Hepatocyte (in vitro differentiated cells): ENCODE data around the gene CHD1L. TPM values are rescaled to one million over a fixed set of nuclear protein-coding genes. Genes with fewer than 3 reads are reported as not detected.
A peak's percentile ranks its signal among the peaks of the same experiment; 100 is the strongest.
"Not testable (repeated sequence)": the region's sequence is repeated elsewhere in the genome, so short reads cannot be mapped to it uniquely, and the experiment has no call there.

Source experiments
- DNase-seq: peaks from one replicate; pipeline ENCODE4 v3.0.0-alpha.2; 2016; ENCODE audit warnings: low spot score
- H2AFZ ChIP-seq: fragments of 200-600 bp; sonication (generic); 2 replicates; pipeline ENCODE4 v1.6.0; 2016; ENCODE audit warnings: antibody characterized with exemption, mild to moderate bottlenecking
- H3K27ac ChIP-seq: fragments of 200-600 bp; sonication (generic); 2 replicates; pipeline ENCODE4 v1.5.1; 2016; ENCODE audit warnings: mild to moderate bottlenecking
- H3K27me3 ChIP-seq: fragments of 200-600 bp; sonication (generic); 2 replicates; pipeline ENCODE4 v1.6.1; 2016
- H3K36me3 ChIP-seq: fragments of 200-600 bp; sonication (generic); replicated peaks from 2 replicates; pipeline ENCODE4 v1.5.1; 2016; ENCODE audit warnings: low read depth; ENCODE audit not compliant: insufficient read depth
- H3K4me1 ChIP-seq: fragments of 200-600 bp; sonication (generic); 2 replicates; pipeline ENCODE4 v1.5.1; 2016; ENCODE audit warnings: mild to moderate bottlenecking, moderate library complexity; ENCODE audit not compliant: insufficient read depth
- H3K4me2 ChIP-seq: fragments of 200-600 bp; sonication (generic); 2 replicates; pipeline ENCODE4 v1.6.0; 2016
- H3K4me3 ChIP-seq: fragments of 200-600 bp; sonication (generic); 2 replicates; pipeline ENCODE4 v1.5.1; 2016; ENCODE audit warnings: mild to moderate bottlenecking
- H3K79me2 ChIP-seq: fragments of 200-600 bp; sonication (generic); 2 replicates; pipeline ENCODE4 v1.6.0; 2017; ENCODE audit warnings: mild to moderate bottlenecking
- H3K9me2 ChIP-seq: fragments of 200-600 bp; sonication (generic); replicated peaks from 2 replicates; pipeline ENCODE4 v1.6.0; 2017; ENCODE audit warnings: mild to moderate bottlenecking; ENCODE audit not compliant: insufficient read depth
- H3K9me3 ChIP-seq: fragments of 200-600 bp; sonication (generic); 2 replicates; pipeline ENCODE4 v1.5.1; 2016; ENCODE audit warnings: low read depth, mild to moderate bottlenecking
- H4K20me1 ChIP-seq: fragments of 200-600 bp; sonication (generic); 2 replicates; pipeline ENCODE4 v1.6.0; 2016; ENCODE audit warnings: mild to moderate bottlenecking; ENCODE audit not compliant: insufficient read depth, poor library complexity, severe bottlenecking
- CTCF ChIP-seq: fragments of 200-600 bp; sonication (generic); IDR thresholded peaks from 2 replicates; pipeline ENCODE4 v1.5.1; 2016; ENCODE audit warnings: antibody characterized with exemption, mild to moderate bottlenecking; ENCODE audit not compliant: poor library complexity
- EZH2 ChIP-seq: fragments of 200-600 bp; sonication (generic); IDR thresholded peaks from 2 replicates; pipeline ENCODE4 v1.6.1; 2016; ENCODE audit warnings: antibody characterized with exemption, mild to moderate bottlenecking, borderline replicate concordance
- EZH2phosphoT487 ChIP-seq: fragments of 200-600 bp; sonication (generic); IDR thresholded peaks from one replicate; pipeline ENCODE4 v1.6.1; 2018; ENCODE audit warnings: antibody characterized with exemption, mild to moderate bottlenecking, low read depth, moderate library complexity; ENCODE audit not compliant: unreplicated experiment, severe bottlenecking
- WGBS: methylation state at CpG from one replicate; pipeline ENCODE4 v1.1.6; 2016; ENCODE audit warnings: low lambda C conversion rate; ENCODE audit errors: missing lambda C conversion rate; 5-methylcytosine and 5-hydroxymethylcytosine counted together
- polyA plus RNA-seq: library from polyadenylated mRNA; unstranded; fragments of >200 nt; fragmentation: Nextera tagmentation; extraction: Ambion mirVana; gene quantifications from 2 replicates; pipeline ENCODE4 v1.2.1, GENCODE V29; 2016
- total RNA-seq: library from RNA; depleted of rRNA; stranded (reverse); fragments of >200 nt; gene quantifications from 2 replicates; pipeline ENCODE4 v1.2.3, GENCODE V29; 2014

CHD1L gene
- total and polyA plus RNA-seq, 2 experiments from 2014 or later, result 30.0 to 41.6 TPM

GRCh38 chr1:147297438-147297837, 55.0 kb downstream of the CHD1L start:
- H3K36me3 ChIP-seq, result peaks cover 4% of the 10 kb centered on the region
- 98% methylated on average over 2 of the region's 2 CpGs for WGBS

GRCh38 chr1:147305803-147306202, 63.3 kb downstream of the CHD1L start:
- peaks cover 34% of the 10 kb centered on the region for H3K9me3 ChIP-seq
- not testable (repeated sequence) for DNase-seq, H3K27me3 ChIP-seq, H3K4me3 ChIP-seq, H3K27ac ChIP-seq, H3K4me2 ChIP-seq, H3K4me1 ChIP-seq, H3K9me2 ChIP-seq, H2AFZ ChIP-seq, H4K20me1 ChIP-seq, H3K36me3 ChIP-seq, H3K79me2 ChIP-seq
- 98% methylated on average over 3 of the region's 3 CpGs for WGBS

More at GRCh38 chr1:147297438-147297837, 55.0 kb downstream of the CHD1L start:
- Histone ChIP-seq H3K27me3 (no peaks in the 10 kb centered on the region), H3K9me2 (no peaks in the 10 kb centered on the region), H3K4me1 (no peaks in the 10 kb centered on the region), H3K79me2 (no peaks in the 10 kb centered on the region), H3K4me2 (no peak overlapping the region), H3K9me3 (peaks cover 27% of the 10 kb centered on the region), H4K20me1 (no peaks in the 10 kb centered on the region), H3K27ac (no peak overlapping the region), H2AFZ (no peak overlapping the region), H3K4me3 (no peak overlapping the region)
- no peak for DNase-seq
- no peak for TF ChIP-seq EZH2
- no peak for TF ChIP-seq CTCF
- no peak for TF ChIP-seq EZH2phosphoT487

DNA sequence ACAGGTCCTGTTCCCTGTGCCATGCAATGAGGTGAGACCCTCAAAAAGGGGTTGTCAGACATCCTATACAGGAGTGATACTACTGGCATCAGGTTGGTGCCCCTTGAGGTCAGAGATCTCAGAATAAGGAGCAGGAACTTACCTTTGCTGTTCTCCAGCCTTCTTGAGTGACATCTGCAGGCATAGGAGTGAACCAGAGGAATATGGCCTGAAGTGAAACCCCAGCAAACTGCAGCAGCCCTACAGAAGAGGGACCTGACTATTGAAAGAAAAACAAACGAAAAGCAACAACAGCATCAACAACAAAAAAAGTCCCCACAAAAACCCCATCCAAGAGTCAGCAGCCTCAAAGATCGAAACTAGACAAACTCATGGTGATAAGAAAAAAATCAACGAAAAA, 74.5 kb downstream of the CHD1L start:
- Histone ChIP-seq H4K20me1 (no peaks in the 10 kb centered on the region), H3K79me2 (no peaks in the 10 kb centered on the region), H3K36me3 (no peaks in the 10 kb centered on the region), H3K4me2 (no peak overlapping the region), H3K4me3 (no peak overlapping the region), H3K4me1 (no peaks in the 10 kb centered on the region), H3K9me3 (no peaks in the 10 kb centered on the region), H3K9me2 (no peaks in the 10 kb centered on the region), H2AFZ (no peak overlapping the region), H3K27ac (no peak overlapping the region), H3K27me3 (no peaks in the 10 kb centered on the region)
- no peak for DNase-seq
- 80% methylated on average over 3 of the region's 3 CpGs for WGBS
- TF ChIP-seq CTCF, result no peak
- no peak for TF ChIP-seq EZH2phosphoT487
- TF ChIP-seq EZH2, result no peak

GRCh38 chr1:147326933-147327687, 84.6 kb downstream of the CHD1L start:
- not testable (repeated sequence) for H3K27me3 ChIP-seq, H3K4me3 ChIP-seq, H3K9me3 ChIP-seq, H3K79me2 ChIP-seq, H3K27ac ChIP-seq, H4K20me1 ChIP-seq, H3K9me2 ChIP-seq, H2AFZ ChIP-seq, H3K4me1 ChIP-seq, H3K36me3 ChIP-seq, DNase-seq
- peak overlapping the region; percentile 33 for H3K4me2 ChIP-seq
- 54% methylated on average over 26 of the region's 26 CpGs for WGBS
